KMS-11 (cell line): Measurements from ENCODE around the gene PRSS21.

ENCODE experiments used
- H2AFZ ChIP-seq: fragments of 200-600 bp; sonication (generic); 2 replicates; pipeline ENCODE4 v1.6.1; 2016; ENCODE audit warnings: antibody characterized with exemption, mixed run types, low read depth
- H3K27ac ChIP-seq: fragments of 200-600 bp; sonication (generic); 2 replicates; pipeline ENCODE4 v1.6.1; 2016; ENCODE audit warnings: mild to moderate bottlenecking, mixed run types
- H3K27me3 ChIP-seq: fragments of 200-600 bp; sonication (generic); 2 replicates; pipeline ENCODE4 v1.6.1; 2017; ENCODE audit warnings: mild to moderate bottlenecking, low read depth, mixed run types, moderate library complexity; ENCODE audit not compliant: insufficient read depth
- H3K36me3 ChIP-seq: fragments of 200-600 bp; sonication (generic); 2 replicates; pipeline ENCODE4 v1.6.1; 2017; ENCODE audit warnings: mild to moderate bottlenecking, mixed run types; ENCODE audit not compliant: insufficient read depth
- H3K4me1 ChIP-seq: fragments of 200-600 bp; sonication (generic); 2 replicates; pipeline ENCODE4 v1.6.1; 2016; ENCODE audit warnings: mild to moderate bottlenecking, low read depth, mixed run types; ENCODE audit not compliant: poor library complexity, severe bottlenecking
- H3K4me2 ChIP-seq: fragments of 200-600 bp; sonication (generic); 2 replicates; pipeline ENCODE4 v1.7.0; 2016; ENCODE audit warnings: mild to moderate bottlenecking, mixed run types
- H3K4me3 ChIP-seq: fragments of 200-600 bp; sonication (generic); IDR thresholded peaks from 2 replicates; pipeline ENCODE4 v1.6.1; 2017; ENCODE audit warnings: low read depth, low read length, mixed read lengths; ENCODE audit not compliant: insufficient read depth
- H3K79me2 ChIP-seq: fragments of 200-600 bp; sonication (generic); 2 replicates; pipeline ENCODE4 v1.6.1; 2016; ENCODE audit warnings: low read depth, mixed run types; ENCODE audit not compliant: insufficient read depth
- H3K9ac ChIP-seq: fragments of 200-600 bp; sonication (generic); 2 replicates; pipeline ENCODE4 v1.6.1; 2016; ENCODE audit warnings: mild to moderate bottlenecking, mixed run types
- H4K20me1 ChIP-seq: fragments of 200-600 bp; sonication (generic); 2 replicates; pipeline ENCODE4 v1.6.1; 2016; ENCODE audit warnings: mild to moderate bottlenecking, mixed run types; ENCODE audit not compliant: insufficient read depth
- TF ChIP-seq, protein P1 (sequence below): fragments of 200-600 bp; sonication (generic); conservative IDR thresholded peaks from 2 replicates; pipeline ENCODE4 v1.6.1; 2017; ENCODE audit warnings: low read depth, mild to moderate bottlenecking, antibody characterized with exemption, low read length, moderate library complexity, mixed read lengths

Gene PRSS21

DNA sequence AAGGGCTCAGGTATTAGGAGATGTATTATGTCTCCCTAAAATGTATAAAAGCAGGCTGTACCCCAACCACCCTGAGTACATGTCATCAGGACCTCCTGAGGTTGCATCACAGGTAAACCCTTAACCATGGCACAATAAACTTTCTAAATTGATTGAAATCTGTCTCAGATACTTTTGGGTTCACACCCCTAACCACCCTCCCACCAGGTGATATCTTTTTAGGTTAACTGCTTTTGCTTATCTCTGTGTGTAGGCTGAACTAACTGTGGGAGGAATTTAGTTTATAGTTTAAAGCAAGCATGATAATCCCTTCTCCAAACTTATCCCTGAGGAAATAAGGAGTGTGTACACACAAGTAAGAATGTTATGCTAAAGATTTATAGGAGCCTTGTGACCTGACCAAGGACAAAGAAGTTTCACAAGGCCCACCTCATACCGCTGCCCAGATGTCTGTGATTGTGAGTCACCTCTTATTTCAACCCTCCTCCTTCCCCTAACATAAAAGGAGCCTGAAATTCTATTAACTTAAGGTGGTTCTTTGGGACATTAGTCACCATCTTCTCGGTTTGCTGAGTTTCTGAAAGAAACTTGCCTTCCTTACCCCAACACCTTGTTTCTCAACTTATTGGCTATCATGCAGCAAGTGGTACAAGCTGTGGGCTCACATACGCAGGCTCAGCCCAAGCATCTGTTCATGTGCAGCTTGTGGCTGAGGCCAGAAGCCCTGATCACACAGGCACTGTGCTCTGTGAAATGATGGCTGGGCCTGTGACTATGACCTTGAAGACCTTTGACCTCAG is 29.7 kb downstream of the PRSS21 start:
- Histone ChIP-seq H3K79me2 (no peaks in the 10 kb centered on the region), H2AFZ (no peak overlapping the region), H3K27ac (no peak overlapping the region), H3K9ac (no peak overlapping the region), H3K36me3 (no peaks in the 10 kb centered on the region), H3K4me2 (no peak overlapping the region), H3K27me3 (peaks cover 54% of the 10 kb centered on the region), H4K20me1 (no peaks in the 10 kb centered on the region), H3K4me3 (no peak overlapping the region), H3K4me1 (no peaks in the 10 kb centered on the region)
- TF ChIP-seq, protein P1, sequence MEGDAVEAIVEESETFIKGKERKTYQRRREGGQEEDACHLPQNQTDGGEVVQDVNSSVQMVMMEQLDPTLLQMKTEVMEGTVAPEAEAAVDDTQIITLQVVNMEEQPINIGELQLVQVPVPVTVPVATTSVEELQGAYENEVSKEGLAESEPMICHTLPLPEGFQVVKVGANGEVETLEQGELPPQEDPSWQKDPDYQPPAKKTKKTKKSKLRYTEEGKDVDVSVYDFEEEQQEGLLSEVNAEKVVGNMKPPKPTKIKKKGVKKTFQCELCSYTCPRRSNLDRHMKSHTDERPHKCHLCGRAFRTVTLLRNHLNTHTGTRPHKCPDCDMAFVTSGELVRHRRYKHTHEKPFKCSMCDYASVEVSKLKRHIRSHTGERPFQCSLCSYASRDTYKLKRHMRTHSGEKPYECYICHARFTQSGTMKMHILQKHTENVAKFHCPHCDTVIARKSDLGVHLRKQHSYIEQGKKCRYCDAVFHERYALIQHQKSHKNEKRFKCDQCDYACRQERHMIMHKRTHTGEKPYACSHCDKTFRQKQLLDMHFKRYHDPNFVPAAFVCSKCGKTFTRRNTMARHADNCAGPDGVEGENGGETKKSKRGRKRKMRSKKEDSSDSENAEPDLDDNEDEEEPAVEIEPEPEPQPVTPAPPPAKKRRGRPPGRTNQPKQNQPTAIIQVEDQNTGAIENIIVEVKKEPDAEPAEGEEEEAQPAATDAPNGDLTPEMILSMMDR: no peak

DNA sequence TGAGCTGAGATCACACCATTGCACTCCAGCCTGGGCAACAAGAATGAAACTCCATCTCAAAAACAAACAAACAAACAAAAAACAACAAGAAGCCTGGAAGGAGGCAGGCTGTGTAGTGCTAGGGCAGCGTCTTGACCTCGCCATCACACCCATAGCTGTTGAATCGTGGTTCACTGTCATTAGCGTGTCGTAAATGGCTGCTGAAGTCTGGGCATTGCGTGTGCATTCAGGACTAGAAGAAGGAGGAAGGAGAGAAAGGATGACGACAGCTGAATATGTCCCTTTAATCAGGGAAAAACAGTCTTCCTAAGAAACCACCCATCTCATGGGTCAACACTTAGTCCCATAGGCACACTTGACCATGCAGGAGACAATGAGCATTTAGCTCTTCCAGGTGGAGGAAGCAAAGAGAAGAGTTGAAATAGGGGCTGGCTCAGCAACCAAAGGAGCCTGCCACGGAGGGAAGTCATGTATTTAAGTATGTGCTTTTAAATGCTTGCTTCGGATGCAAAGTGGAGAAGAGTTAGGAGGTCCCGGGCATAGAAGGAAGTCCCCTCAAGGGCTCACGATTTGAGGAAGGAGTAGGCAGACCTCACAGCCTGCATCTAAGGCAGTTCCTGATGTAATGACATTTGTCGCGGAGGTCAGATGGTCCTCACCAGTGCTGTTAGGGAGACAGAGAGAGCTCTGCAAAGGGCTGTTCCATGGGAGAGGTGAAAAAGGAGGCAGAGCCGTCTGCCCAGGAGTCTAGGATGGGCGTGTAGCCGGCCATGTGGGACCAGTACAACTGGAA is 32.1 kb downstream of the PRSS21 start:
- Histone ChIP-seq H3K9ac (no peak overlapping the region), H3K79me2 (no peaks in the 10 kb centered on the region), H3K27me3 (peaks cover 58% of the 10 kb centered on the region), H3K36me3 (no peaks in the 10 kb centered on the region), H3K27ac (no peak overlapping the region), H3K4me1 (no peaks in the 10 kb centered on the region), H4K20me1 (no peaks in the 10 kb centered on the region), H2AFZ (no peak overlapping the region), H3K4me3 (no peak overlapping the region), H3K4me2 (no peak overlapping the region)
- TF ChIP-seq, protein P1: no peak

DNA sequence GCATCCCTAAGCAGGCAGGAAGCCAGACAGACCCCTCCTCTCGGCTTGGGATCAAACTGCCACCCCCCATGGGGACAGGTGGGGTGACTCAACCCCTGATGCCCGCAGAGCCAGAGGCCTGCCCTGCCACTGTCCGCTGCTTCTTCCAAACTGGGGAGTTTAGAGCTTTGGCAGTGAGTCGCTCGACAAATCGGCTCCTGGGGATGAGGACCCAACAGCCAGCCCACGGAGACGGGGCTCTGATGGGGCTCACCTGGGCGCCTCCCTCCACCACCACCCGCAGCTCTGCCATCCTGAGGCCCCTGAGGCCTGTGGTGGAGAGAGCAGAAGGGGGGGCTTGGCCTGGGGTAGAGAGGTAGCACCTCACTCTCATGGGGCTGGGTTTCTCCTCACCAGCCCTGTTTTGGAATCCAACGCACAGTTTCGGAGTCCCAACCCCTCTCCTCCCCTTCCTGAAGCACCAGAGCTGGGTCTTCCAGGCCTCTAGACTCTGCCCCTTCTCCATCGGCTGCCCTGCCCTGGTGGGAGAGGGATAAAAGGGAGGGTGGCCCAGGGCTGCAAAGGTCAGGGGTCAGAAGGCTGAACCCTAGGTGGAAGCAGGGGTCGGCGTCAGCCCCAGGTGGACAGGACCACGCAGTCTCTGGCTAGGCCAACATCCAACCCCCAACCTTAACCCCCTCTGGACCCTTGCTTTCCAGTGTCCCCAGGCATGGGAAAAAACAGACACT is 35.1 kb downstream of the PRSS21 start:
- Histone ChIP-seq H2AFZ (no peak overlapping the region), H3K27me3 (peaks cover 77% of the 10 kb centered on the region), H3K36me3 (no peaks in the 10 kb centered on the region), H3K27ac (no peak overlapping the region), H3K79me2 (no peaks in the 10 kb centered on the region), H3K4me1 (no peaks in the 10 kb centered on the region), H3K9ac (no peak overlapping the region), H3K4me3 (no peak overlapping the region), H4K20me1 (no peaks in the 10 kb centered on the region), H3K4me2 (no peak overlapping the region)
- TF ChIP-seq, protein P1: no peak

DNA sequence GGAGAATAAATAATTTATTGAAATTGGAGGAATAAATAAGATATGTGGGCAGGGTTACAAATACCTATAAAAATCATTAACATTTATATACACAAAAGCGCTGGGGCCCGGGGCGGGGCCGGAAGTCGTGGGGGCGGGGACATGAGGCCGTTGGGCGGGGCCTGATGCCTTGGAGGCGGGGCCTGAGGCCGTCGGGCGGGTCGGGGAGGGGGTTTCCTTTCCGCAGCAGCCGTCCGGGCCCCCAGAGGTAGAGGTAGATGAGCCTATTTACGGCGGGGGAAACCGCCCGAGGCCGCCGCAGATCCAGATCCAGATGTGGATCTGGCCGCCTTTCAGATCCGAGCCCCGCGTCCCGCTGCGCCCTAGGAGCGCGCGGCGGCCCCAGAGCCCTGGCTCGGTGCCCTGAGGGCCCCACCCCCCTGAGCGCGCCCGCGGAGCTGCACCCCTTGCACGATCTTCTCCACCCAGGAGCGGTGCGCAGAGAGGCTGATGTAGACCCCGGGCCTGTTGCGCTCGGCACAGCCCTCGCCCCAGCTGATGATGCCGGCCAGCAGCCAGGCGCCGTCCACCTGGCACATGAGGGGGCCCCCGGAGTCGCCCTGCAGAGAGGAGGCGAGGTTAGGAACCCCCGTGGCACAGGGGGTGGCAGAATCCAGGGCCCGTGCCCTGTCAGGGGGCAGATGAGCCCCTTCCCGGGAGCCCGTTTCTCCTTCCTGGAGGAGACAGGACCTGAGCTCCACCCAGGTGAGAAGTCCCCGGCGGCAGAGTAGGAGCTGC is 35.9 kb downstream of the PRSS21 start:
- Histone ChIP-seq H3K36me3 (no peaks in the 10 kb centered on the region), H2AFZ (no peak overlapping the region), H3K4me3 (no peak overlapping the region), H3K4me2 (no peak overlapping the region), H3K79me2 (no peaks in the 10 kb centered on the region), H3K27ac (no peak overlapping the region), H4K20me1 (no peaks in the 10 kb centered on the region), H3K27me3 (peaks cover 78% of the 10 kb centered on the region), H3K4me1 (no peaks in the 10 kb centered on the region), H3K9ac (no peak overlapping the region)
- TF ChIP-seq, protein P1: no peak
